H1 (cell line): Measurements from ENCODE around the gene USP10. TPM values are rescaled to one million over a fixed set of nuclear protein-coding genes. Genes with fewer than 3 reads are reported as not detected.

ENCODE experiments used
- EP300 ChIP-seq, 2 experiments: IDR thresholded peaks; 1 replicate in 1 of 2; 2 replicates in 1 of 2; pipeline ENCODE4 v1.6.1; 2011 to 2012; ENCODE audit warnings: low read depth in 2 of 2, low read length in 2 of 2, mild to moderate bottlenecking in 2 of 2, borderline replicate concordance in 1 of 2, inconsistent platforms in 1 of 2, moderate library complexity in 1 of 2
- polyA plus RNA-seq, 7 experiments: library from polyadenylated mRNA; depleted of rRNA in 3 of 7; stranded (reverse) in 5 of 7; unstranded in 2 of 7; fragments of >200 nt in 5 of 7; fragments of 200-250 nt in 2 of 7; gene quantifications; 1 replicate in 5 of 7; 2 replicates in 1 of 7; 4 replicates in 1 of 7; pipeline versions ENCODE4 v1.2.1 to v1.2.3, GENCODE V29; 2011 to 2013; ENCODE audit warnings: missing spikeins in 2 of 7, mixed read lengths in 2 of 7
- total RNA-seq: library from RNA; stranded (reverse); fragmentation: NEBNext Ultra II Directional; extraction: Animal tissue kit (Norgen Biotek cat#: 25700); gene quantifications from 2 replicates; pipeline ENCODE4 v1.2.1, GENCODE V29; 2021

The USP10 gene
- total and polyA plus RNA-seq, 2 of the 8 experiments (the other 6 are each of a cell fraction or from before 2014, with no cell fraction given) = 171 to 195 TPM

- no peak for TF ChIP-seq EP300 (IDR thresholded peaks at IDR 0.05; ENCODE audit: borderline replicate concordance in 1 of 2, low read depth in 2 of 2, low read length in 2 of 2)
Observed at GRCh38 chr16:84672276-84673202, 27.3 kb upstream of the USP10 start (continued).
